Measurements from ENCODE around the gene HSPB7. TPM values are rescaled to one million over a fixed set of nuclear protein-coding genes. Genes with fewer than 3 reads are reported as not detected.
"Not testable (repeated sequence)": the region's sequence is repeated elsewhere in the genome, so short reads cannot be mapped to it uniquely, and the experiment has no call there.

The HSPB7 gene
- total and polyA plus RNA-seq, 4 donors, result 0.28 to 1.4 (median 0.35) TPM

DNA sequence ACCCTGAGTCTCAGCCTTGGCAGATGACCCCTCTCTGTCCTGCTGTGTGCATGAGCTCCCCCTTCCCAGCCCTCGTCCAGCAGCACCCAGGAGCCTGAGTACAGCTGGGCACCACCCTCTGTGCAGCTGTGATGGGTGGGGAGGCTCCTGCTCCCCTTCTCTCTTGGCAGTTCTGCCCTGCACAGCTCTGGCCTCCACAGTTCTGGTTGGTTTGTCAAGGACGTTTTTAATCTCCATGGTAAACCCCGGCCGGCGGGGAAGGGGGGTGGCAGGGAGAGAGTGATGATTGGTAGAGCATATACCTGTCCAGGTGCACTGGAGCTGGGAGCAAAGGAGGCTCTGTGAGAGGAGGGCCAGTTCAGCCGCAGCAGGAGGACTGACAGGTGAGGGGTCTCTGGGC is 3.8 kb upstream of the HSPB7 start, which contains the start of gene CLCNKA:
Gene CLCNKA (plus strand): TSS at position 356 of the 400 bp plus-strand sequence. CDS start 584 bp downstream, outside the sequence.
- no peak within 1 kb of the TSS for H3K9ac ChIP-seq (ENCODE audit: low read depth in 1 of 2, low read length in 2 of 2)
- 75% methylated on average over 6 of the region's 6 CpGs for WGBS
- H3K36me3 ChIP-seq (ENCODE audit: control insufficient read depth in 4 of 4, insufficient read depth in 3 of 4, low read depth in 1 of 4, low read length in 3 of 4), result no peaks in the 10 kb centered on the region
- DNase-seq (ENCODE audit: low spot score), result no peak
- peak within 1 kb of the TSS; percentile 39 to 64 for H3K27ac ChIP-seq (ENCODE audit: low read depth in 1 of 2, low read length in 2 of 2)
- no peak within 1 kb of the TSS for H3K4me3 ChIP-seq (ENCODE audit: low read depth in 1 of 3, low read length in 3 of 3)
- H3K27me3 ChIP-seq (ENCODE audit: control insufficient read depth in 4 of 4, insufficient read depth in 4 of 4, low read length in 3 of 4), result no peaks in the 10 kb centered on the region
- TF ChIP-seq, protein P1, sequence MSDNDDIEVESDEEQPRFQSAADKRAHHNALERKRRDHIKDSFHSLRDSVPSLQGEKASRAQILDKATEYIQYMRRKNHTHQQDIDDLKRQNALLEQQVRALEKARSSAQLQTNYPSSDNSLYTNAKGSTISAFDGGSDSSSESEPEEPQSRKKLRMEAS (IDR thresholded peaks at IDR 0.05), result no peak
- TF ChIP-seq HNF4A (conservative IDR thresholded peaks at IDR 0.05) (no peak), NR2F2 (IDR thresholded peaks at IDR 0.05) (no peak), JUND (IDR thresholded peaks at IDR 0.05) (no peak), FOXA1 (IDR thresholded peaks at IDR 0.05) (no peak), TAF1 (conservative IDR thresholded peaks at IDR 0.05) (no peak), HNF4G (IDR thresholded peaks at IDR 0.05) (no peak), FOXA2 (IDR thresholded peaks at IDR 0.05) (no peak), YY1 (IDR thresholded peaks at IDR 0.05) (no peak), RXRA (IDR thresholded peaks at IDR 0.05) (no peak)
- TF ChIP-seq, protein P2, sequence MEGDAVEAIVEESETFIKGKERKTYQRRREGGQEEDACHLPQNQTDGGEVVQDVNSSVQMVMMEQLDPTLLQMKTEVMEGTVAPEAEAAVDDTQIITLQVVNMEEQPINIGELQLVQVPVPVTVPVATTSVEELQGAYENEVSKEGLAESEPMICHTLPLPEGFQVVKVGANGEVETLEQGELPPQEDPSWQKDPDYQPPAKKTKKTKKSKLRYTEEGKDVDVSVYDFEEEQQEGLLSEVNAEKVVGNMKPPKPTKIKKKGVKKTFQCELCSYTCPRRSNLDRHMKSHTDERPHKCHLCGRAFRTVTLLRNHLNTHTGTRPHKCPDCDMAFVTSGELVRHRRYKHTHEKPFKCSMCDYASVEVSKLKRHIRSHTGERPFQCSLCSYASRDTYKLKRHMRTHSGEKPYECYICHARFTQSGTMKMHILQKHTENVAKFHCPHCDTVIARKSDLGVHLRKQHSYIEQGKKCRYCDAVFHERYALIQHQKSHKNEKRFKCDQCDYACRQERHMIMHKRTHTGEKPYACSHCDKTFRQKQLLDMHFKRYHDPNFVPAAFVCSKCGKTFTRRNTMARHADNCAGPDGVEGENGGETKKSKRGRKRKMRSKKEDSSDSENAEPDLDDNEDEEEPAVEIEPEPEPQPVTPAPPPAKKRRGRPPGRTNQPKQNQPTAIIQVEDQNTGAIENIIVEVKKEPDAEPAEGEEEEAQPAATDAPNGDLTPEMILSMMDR (IDR thresholded peaks at IDR 0.05; ENCODE audit: low read depth, low read length, missing input control), result no peak
- TF ChIP-seq, protein P3, sequence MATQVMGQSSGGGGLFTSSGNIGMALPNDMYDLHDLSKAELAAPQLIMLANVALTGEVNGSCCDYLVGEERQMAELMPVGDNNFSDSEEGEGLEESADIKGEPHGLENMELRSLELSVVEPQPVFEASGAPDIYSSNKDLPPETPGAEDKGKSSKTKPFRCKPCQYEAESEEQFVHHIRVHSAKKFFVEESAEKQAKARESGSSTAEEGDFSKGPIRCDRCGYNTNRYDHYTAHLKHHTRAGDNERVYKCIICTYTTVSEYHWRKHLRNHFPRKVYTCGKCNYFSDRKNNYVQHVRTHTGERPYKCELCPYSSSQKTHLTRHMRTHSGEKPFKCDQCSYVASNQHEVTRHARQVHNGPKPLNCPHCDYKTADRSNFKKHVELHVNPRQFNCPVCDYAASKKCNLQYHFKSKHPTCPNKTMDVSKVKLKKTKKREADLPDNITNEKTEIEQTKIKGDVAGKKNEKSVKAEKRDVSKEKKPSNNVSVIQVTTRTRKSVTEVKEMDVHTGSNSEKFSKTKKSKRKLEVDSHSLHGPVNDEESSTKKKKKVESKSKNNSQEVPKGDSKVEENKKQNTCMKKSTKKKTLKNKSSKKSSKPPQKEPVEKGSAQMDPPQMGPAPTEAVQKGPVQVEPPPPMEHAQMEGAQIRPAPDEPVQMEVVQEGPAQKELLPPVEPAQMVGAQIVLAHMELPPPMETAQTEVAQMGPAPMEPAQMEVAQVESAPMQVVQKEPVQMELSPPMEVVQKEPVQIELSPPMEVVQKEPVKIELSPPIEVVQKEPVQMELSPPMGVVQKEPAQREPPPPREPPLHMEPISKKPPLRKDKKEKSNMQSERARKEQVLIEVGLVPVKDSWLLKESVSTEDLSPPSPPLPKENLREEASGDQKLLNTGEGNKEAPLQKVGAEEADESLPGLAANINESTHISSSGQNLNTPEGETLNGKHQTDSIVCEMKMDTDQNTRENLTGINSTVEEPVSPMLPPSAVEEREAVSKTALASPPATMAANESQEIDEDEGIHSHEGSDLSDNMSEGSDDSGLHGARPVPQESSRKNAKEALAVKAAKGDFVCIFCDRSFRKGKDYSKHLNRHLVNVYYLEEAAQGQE (IDR thresholded peaks at IDR 0.05), result no peak
- peaks cover 3 to 25% (median 22%) of the 10 kb centered on the region in 4 donors for H3K4me1 ChIP-seq (ENCODE audit: control insufficient read depth in 4 of 4, insufficient read depth in 4 of 4, low read length in 3 of 4)
- H3K9me3 ChIP-seq (ENCODE audit: control insufficient read depth in 4 of 4, low read length in 3 of 4), result no peaks in the 10 kb centered on the region

DNA sequence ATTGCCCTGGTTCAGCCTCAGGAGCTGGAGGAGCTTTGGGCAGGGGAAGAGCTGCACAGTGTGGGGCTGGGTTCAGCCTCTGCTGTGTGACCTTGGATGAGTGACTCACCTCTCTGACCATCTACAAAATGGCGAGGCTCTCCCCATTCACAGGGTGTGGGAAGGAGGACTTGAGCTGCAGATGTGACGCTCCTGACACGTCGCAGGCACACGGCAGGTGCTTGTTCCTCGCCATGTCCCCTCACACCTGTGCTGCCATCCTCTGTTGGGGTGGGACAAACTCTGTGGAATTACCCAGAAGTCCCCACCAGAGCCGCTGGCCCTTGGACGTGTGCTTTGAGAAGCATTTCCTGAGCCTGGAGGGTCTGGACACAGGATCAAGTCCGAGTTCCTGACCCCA is 3.0 kb upstream of the HSPB7 start:
- H3K9me3 ChIP-seq (ENCODE audit: control insufficient read depth in 4 of 4, low read length in 3 of 4); H3K27me3 ChIP-seq (ENCODE audit: control insufficient read depth in 4 of 4, insufficient read depth in 4 of 4, low read length in 3 of 4); DNase-seq (ENCODE audit: low spot score); H3K4me3 ChIP-seq (ENCODE audit: low read depth in 1 of 3, low read length in 3 of 3); H3K27ac ChIP-seq (ENCODE audit: low read depth in 1 of 2, low read length in 2 of 2); H3K9ac ChIP-seq (ENCODE audit: low read depth in 1 of 2, low read length in 2 of 2); H3K36me3 ChIP-seq (ENCODE audit: control insufficient read depth in 4 of 4, insufficient read depth in 3 of 4, low read depth in 1 of 4, low read length in 3 of 4): not testable (repeated sequence)
- peaks cover 3 to 25% (median 22%) of the 10 kb centered on the region in 4 donors for H3K4me1 ChIP-seq (ENCODE audit: control insufficient read depth in 4 of 4, insufficient read depth in 4 of 4, low read length in 3 of 4)
- 88% methylated on average over 9 of the region's 9 CpGs for WGBS

DNA sequence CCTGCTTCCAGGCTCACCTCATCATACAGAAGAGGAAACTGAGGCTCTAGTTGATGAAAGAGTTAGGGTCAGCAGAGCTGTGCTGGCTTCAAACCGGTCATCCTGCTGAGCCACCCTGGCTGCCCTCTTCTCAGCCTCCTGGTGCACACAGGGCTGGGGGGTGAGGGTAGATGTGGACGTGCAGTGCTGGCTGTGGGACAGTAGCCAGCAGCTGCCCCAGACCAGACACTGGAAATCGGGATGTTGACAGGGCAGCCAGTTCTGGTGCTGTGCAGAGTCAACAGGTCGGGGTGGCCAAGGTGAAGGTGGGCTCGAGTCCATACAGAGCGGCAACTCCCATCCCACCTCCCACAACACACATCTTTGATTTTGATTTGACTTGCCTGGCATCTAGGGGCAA is 2.5 kb upstream of the HSPB7 start:
- Histone ChIP-seq H3K4me3 (ENCODE audit: low read depth in 1 of 3, low read length in 3 of 3) (no peak overlapping the region), H3K27me3 (ENCODE audit: control insufficient read depth in 4 of 4, insufficient read depth in 4 of 4, low read length in 3 of 4) (no peaks in the 10 kb centered on the region), H3K27ac (ENCODE audit: low read depth in 1 of 2, low read length in 2 of 2) (no peak overlapping the region), H3K9me3 (ENCODE audit: control insufficient read depth in 4 of 4, low read length in 3 of 4) (no peaks in the 10 kb centered on the region), H3K4me1 (ENCODE audit: control insufficient read depth in 4 of 4, insufficient read depth in 4 of 4, low read length in 3 of 4) (peaks cover 3 to 25% (median 22%) of the 10 kb centered on the region in 4 donors), H3K9ac (ENCODE audit: low read depth in 1 of 2, low read length in 2 of 2) (no peak overlapping the region), H3K36me3 (ENCODE audit: control insufficient read depth in 4 of 4, insufficient read depth in 3 of 4, low read depth in 1 of 4, low read length in 3 of 4) (no peaks in the 10 kb centered on the region)
- WGBS, result 76% methylated on average over 6 of the region's 6 CpGs
- no peak for DNase-seq (ENCODE audit: low spot score)
- TF ChIP-seq TAF1 (conservative IDR thresholded peaks at IDR 0.05) (no peak), RAD21 (IDR thresholded peaks at IDR 0.05) (no peak)
- TF ChIP-seq, protein P1 (IDR thresholded peaks at IDR 0.05), result no peak
- TF ChIP-seq, protein P4, sequence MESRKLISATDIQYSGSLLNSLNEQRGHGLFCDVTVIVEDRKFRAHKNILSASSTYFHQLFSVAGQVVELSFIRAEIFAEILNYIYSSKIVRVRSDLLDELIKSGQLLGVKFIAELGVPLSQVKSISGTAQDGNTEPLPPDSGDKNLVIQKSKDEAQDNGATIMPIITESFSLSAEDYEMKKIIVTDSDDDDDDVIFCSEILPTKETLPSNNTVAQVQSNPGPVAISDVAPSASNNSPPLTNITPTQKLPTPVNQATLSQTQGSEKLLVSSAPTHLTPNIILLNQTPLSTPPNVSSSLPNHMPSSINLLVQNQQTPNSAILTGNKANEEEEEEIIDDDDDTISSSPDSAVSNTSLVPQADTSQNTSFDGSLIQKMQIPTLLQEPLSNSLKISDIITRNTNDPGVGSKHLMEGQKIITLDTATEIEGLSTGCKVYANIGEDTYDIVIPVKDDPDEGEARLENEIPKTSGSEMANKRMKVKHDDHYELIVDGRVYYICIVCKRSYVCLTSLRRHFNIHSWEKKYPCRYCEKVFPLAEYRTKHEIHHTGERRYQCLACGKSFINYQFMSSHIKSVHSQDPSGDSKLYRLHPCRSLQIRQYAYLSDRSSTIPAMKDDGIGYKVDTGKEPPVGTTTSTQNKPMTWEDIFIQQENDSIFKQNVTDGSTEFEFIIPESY (IDR thresholded peaks at IDR 0.05), result no peak
- TF ChIP-seq, protein P3 (IDR thresholded peaks at IDR 0.05), result no peak
